ENCODE results near the gene SFN.
"Not testable (repeated sequence)": the region's sequence is repeated elsewhere in the genome, so short reads cannot be mapped to it uniquely, and the experiment has no call there.

SFN gene

GRCh38 chr1:26862781-26863684 lies at the start of gene SFN:
Gene SFN, plus strand, starts transcription at chr1:26863149. Its CDS starts 64 bp downstream, at chr1:26863213.
- DNase-seq (ENCODE audit: low read depth), result no peak

- DNase-seq (ENCODE audit: low read depth), result no peak
Measured at GRCh38 chr1:26814377-26814776, 48.6 kb upstream of the SFN start.

- DNase-seq (ENCODE audit: low read depth), result no peak
Measured at GRCh38 chr1:26814893-26815292, 48.1 kb upstream of the SFN start.

GRCh38 chr1:26820784-26821269 lies 42.1 kb upstream of the SFN start:
- no peak for DNase-seq (ENCODE audit: low read depth)

- DNase-seq (ENCODE audit: low read depth), result no peak
Measured at GRCh38 chr1:26822737-26823395, 40.1 kb upstream of the SFN start.

GRCh38 chr1:26824731-26825130 lies 38.2 kb upstream of the SFN start:
- no peak for DNase-seq (ENCODE audit: low read depth)

- DNase-seq (ENCODE audit: low read depth), result no peak
Measured at GRCh38 chr1:26826261-26827105, 36.5 kb upstream of the SFN start, which contains the start of gene ZDHHC18. Gene ZDHHC18, plus strand, starts transcription at chr1:26826688. Its CDS starts 117 bp downstream, at chr1:26826805.

- DNase-seq (ENCODE audit: low read depth), result no peak
Measured at GRCh38 chr1:26827106-26827604, 35.8 kb upstream of the SFN start.

GRCh38 chr1:26827663-26828062 lies 35.3 kb upstream of the SFN start:
- DNase-seq (ENCODE audit: low read depth), result no peak

- DNase-seq (ENCODE audit: low read depth), result no peak
Measured at GRCh38 chr1:26828411-26828991, 34.4 kb upstream of the SFN start.

- no peak for DNase-seq (ENCODE audit: low read depth)
Measured at GRCh38 chr1:26829184-26829911, 33.6 kb upstream of the SFN start.

GRCh38 chr1:26831059-26831458 lies 31.9 kb upstream of the SFN start:
- no peak for DNase-seq (ENCODE audit: low read depth)

GRCh38 chr1:26831546-26832248 lies 31.3 kb upstream of the SFN start:
- no peak for DNase-seq (ENCODE audit: low read depth)

- DNase-seq (ENCODE audit: low read depth), result no peak
Measured at GRCh38 chr1:26832249-26832960, 30.5 kb upstream of the SFN start.

GRCh38 chr1:26833432-26834405 lies 29.2 kb upstream of the SFN start:
- DNase-seq (ENCODE audit: low read depth), result no peak

GRCh38 chr1:26837665-26838064 lies 25.3 kb upstream of the SFN start:
- not testable (repeated sequence) for DNase-seq (ENCODE audit: low read depth)

GRCh38 chr1:26838474-26839338 lies 24.2 kb upstream of the SFN start:
- no peak for DNase-seq (ENCODE audit: low read depth)

All from non-pigmented ciliary epithelial cell (primary cell).